GM12865 (cell line): ENCODE measurements around the gene PRDX2.

ENCODE experiments used
- DNase-seq: peaks from one replicate; pipeline ENCODE4 v3.0.0; 2010; ENCODE audit warnings: low read depth
- H3K4me3 ChIP-seq: 2 replicates; pipeline ENCODE4 v1.5.1; 2011; ENCODE audit warnings: mild to moderate bottlenecking, low read depth, low read length, control low read depth
- TF ChIP-seq, protein P1 (sequence below): IDR thresholded peaks from 2 replicates; pipeline ENCODE4 v1.5.1; 2011; ENCODE audit warnings: low read length, control low read depth, low read depth, inconsistent platforms; ENCODE audit not compliant: insufficient read depth; ENCODE audit errors: missing control alignments

PRDX2 gene

DNA sequence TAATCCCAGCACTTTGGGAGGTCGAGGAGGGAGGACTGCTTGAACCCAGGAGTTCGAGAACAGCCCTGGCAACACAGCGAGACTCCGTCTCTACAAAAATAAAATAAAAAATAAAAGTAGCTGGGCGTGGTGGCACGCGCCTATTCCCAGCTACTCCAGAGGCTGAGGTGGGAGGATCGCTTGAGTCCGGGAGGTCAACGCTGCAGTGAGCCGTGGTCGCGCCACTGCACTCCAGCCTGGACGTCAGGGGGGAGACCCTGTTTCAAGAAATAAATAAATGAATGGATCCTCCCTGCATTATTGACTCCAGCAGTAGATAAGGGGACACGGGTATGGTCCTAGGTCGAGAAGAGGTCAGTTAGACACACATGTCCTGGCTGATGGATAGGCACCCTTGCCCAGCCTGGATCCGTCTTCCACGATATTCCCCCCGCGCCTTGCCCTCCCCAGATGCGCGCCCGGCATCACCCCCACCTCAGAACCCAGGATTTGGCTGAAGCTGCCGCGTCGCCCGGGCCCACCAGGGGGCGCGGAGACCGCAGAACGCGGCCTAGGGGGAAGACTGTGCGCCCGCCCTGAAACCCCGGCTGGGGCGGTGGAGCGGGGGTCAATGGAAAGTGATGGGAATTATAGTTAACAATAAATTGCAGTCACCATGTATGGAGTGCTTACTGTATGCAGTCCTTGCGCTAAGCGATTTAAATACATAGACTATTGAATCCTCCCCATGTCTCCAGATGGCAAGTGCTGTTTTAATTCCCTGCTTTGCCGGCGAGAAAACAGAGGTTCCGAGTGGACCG lies 24.2 kb downstream of the PRDX2 start:
- DNase-seq, result peak; percentile 87
- TF ChIP-seq, protein P1, sequence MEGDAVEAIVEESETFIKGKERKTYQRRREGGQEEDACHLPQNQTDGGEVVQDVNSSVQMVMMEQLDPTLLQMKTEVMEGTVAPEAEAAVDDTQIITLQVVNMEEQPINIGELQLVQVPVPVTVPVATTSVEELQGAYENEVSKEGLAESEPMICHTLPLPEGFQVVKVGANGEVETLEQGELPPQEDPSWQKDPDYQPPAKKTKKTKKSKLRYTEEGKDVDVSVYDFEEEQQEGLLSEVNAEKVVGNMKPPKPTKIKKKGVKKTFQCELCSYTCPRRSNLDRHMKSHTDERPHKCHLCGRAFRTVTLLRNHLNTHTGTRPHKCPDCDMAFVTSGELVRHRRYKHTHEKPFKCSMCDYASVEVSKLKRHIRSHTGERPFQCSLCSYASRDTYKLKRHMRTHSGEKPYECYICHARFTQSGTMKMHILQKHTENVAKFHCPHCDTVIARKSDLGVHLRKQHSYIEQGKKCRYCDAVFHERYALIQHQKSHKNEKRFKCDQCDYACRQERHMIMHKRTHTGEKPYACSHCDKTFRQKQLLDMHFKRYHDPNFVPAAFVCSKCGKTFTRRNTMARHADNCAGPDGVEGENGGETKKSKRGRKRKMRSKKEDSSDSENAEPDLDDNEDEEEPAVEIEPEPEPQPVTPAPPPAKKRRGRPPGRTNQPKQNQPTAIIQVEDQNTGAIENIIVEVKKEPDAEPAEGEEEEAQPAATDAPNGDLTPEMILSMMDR, result peak; percentile 97
- peak overlapping the region; percentile 92 for H3K4me3 ChIP-seq

DNA sequence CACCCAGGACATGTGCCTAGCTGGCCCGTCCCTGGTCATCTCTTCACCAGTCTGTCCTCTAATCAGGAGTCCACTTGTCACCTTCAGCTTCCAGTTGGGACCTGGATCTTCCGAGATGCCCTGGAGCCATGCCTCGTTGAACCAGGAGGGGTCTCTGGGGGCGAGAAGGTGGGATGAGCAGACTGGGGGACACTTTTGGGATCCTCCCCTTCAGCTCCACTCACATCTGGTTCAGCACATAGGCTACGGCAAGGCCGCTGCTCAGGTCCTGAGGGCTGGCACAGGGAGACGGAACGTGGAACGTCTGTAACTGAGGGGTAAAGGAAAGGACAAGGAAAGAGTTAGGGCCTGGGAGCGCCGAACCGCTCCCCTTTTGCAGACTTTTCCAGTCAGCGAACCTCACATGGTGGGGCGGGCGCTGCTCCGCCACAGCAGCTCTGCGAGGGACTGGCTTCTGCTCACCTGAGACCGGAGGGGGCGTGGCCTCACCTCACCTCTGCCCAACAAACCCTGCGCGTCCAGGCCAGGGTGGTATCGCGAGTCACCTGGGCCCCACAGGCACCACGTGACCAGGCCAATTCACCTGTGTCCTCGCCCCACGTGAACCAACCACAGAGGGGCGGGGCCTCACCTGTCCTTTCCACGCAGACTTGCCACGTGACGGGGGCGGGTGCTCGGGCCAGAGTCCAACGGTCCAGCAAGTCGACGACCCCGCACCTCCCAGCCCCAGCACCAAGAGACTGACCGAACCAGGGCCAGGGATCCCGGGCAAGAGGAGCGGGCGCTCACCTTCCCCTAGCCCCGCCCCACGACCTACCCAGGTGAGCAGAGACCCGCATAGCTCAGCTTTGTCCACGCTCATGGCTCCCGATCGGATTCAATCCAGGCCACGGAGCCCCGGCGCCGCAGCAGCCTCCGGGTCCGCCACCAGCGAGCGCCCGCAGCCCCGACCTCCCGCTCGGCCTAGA lies 26.7 kb downstream of the PRDX2 start, which contains the start of gene HOOK2:
Gene HOOK2, minus strand, starts transcription at position 965 of the 968 bp plus-strand sequence. Its CDS starts 103 bp downstream, at position 862.
- TF ChIP-seq, protein P1, result no peak
- peak within 1 kb of the TSS; percentile 66 for H3K4me3 ChIP-seq
- peak; percentile 33 for DNase-seq

DNA sequence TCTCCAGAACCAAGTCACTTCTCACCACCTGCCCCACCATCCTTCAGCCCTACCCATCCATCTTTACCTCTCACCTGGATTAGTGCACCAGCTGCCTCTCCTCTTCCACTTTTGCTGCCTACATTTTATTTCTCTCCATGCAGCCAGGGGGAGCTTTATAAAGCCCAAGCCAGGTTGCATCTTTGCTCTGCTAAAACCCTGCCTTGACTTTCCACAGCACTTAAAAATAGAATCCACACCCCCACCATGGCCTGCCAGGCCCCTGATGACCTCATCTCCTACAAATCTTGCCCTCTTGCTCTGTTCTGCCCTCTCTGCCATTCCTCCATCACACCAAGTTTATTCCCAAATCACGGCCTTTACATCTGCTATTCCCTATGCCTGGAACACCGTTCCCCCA lies 28.0 kb downstream of the PRDX2 start:
- DNase-seq, result no peak
- no peak overlapping the region for H3K4me3 ChIP-seq
- TF ChIP-seq, protein P1, result peak; percentile 15

DNA sequence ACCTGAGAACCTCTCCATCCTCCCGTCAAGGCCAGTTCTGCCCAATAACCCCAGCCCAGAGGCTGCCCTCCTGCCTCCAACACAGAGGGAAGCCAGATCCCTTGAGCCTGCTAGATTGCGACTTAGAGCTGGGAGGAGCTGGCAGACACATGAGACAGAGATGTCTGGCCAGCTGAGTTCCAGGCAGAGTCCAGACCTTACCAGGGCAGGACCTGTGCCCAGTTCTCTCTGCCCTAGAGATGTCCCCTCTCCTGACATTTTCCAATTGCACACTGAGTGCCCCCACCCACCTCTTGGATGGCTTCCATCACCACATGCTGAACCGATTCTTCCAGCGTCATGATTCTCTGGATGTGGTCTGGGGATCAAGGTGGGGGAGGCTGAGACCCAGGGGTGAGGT lies 29.3 kb downstream of the PRDX2 start:
- no peak overlapping the region for H3K4me3 ChIP-seq
- DNase-seq, result no peak
- TF ChIP-seq, protein P1, result no peak

DNA sequence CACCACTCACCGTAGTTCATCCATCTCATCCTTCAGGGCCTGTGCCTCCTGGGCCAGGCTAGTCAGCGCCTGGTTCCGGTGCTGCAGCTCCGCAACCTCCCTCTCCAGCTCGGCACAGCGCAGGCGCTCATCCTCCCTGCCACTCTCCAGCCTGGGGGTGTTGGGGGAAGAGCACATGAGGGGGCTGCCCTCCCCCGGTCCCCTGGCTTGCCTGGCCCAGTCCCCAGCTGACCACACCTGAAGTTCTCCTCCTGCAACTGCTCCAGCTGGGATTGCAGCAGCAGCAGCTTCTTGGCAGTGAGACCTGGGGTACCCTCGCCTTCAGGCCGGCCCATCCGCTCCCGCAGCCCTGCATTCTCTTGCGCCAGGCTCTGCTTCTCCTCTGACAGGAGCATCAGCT lies 30.7 kb downstream of the PRDX2 start:
- no peak for DNase-seq
- H3K4me3 ChIP-seq, result no peak overlapping the region
- TF ChIP-seq, protein P1, result no peak

DNA sequence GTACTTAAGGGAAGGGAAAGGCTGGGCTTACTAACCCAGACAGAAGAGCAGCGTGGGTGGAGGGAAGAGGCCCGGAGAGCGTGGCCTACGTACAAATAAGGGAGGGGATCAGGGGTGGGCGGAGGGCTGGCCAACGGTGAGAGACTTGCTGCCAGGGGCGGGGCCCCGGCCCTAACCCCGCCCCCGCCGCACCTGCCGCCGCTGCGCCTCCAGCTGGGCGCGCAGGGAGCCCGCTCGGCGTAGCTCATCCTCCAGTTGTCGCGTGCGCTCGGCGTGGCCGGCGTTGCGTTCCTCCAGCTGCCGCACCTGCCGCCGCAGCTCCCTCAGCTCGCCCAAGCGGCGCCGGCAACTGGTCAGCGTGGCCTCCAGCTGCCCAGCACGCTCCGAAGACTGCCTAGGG lies 31.9 kb downstream of the PRDX2 start:
- TF ChIP-seq, protein P1, result peak; percentile 7
- no peak overlapping the region for H3K4me3 ChIP-seq
- peak; percentile 89 for DNase-seq
